Lung (tissue), 12 donors: ENCODE data around the gene UTS2R. TPM values are rescaled to one million over a fixed set of nuclear protein-coding genes. Genes with fewer than 3 reads are reported as not detected.
A peak's percentile ranks its signal among the peaks of the same experiment; 100 is the strongest.

Experiments
- ATAC-seq: fragments of 200-7000 bp; cut with Tn5 transposase; one replicate; pipeline ENCODE4 v1.9.1; 2020; ENCODE audit warnings: moderate number of reproducible peaks; ENCODE audit not compliant: insufficient read depth, low FRiP score
- DNase-seq, 3 donors: peaks; one replicate each; pipeline ENCODE4 v3.0.0-alpha.2; 2013 to 2017
- H3K27ac ChIP-seq, 2 donors: one replicate each; pipeline ENCODE4 v1.5.1; 2013; ENCODE audit warnings: mild to moderate bottlenecking in 2 of 2, moderate library complexity in 2 of 2, control low read depth in 1 of 2, inconsistent platforms in 1 of 2, low read depth in 1 of 2, low read length in 1 of 2
- H3K27me3 ChIP-seq, 3 donors: one replicate each; pipeline ENCODE4 v1.5.1; 2013; ENCODE audit warnings: low read length in 2 of 3; ENCODE audit not compliant: control insufficient read depth in 3 of 3, insufficient read depth in 3 of 3
- H3K36me3 ChIP-seq, 4 donors: one replicate each; pipeline ENCODE4 v1.5.1; 2013; ENCODE audit warnings: low read length in 4 of 4, mild to moderate bottlenecking in 1 of 4, moderate library complexity in 1 of 4; ENCODE audit not compliant: control insufficient read depth in 4 of 4, insufficient read depth in 4 of 4
- H3K4me1 ChIP-seq, 5 donors: one replicate each; pipeline ENCODE4 v1.5.1; 2013; ENCODE audit warnings: low read length in 5 of 5, mild to moderate bottlenecking in 2 of 5, moderate library complexity in 1 of 5; ENCODE audit not compliant: control insufficient read depth in 5 of 5, insufficient read depth in 5 of 5
- H3K4me3 ChIP-seq: one replicate; pipeline ENCODE4 v1.5.1; 2013; ENCODE audit warnings: mild to moderate bottlenecking, control low read depth, moderate library complexity
- H3K9ac ChIP-seq, 2 donors: one replicate each; pipeline ENCODE4 v1.5.1; 2013; ENCODE audit warnings: low read length in 2 of 2, control low read depth in 1 of 2; ENCODE audit not compliant: insufficient read depth in 1 of 2
- H3K9me3 ChIP-seq, 4 donors: one replicate each; pipeline ENCODE4 v1.5.1; 2013; ENCODE audit warnings: low read length in 3 of 4, mild to moderate bottlenecking in 1 of 4, moderate library complexity in 1 of 4; ENCODE audit not compliant: control insufficient read depth in 4 of 4, insufficient read depth in 3 of 4
- CTCF ChIP-seq: IDR thresholded peaks from 2 replicates; pipeline ENCODE4 v1.5.1; 2012; ENCODE audit warnings: mild to moderate bottlenecking; ENCODE audit errors: control extremely low read depth, extremely low read depth
- WGBS, 2 donors: extraction: QIAGEN DNeasy Blood & Tissue Kit; methylation state at CpG; one replicate each; pipeline ENCODE4 v1.1.7; 2013; 5-methylcytosine and 5-hydroxymethylcytosine counted together
- polyA plus RNA-seq, 2 donors: library from polyadenylated mRNA; stranded (reverse); fragments of 200-250 nt; gene quantifications; one replicate each; pipeline ENCODE4 v1.2.1, GENCODE V29; 2013
- total RNA-seq, 2 donors: library from RNA; depleted of rRNA in 1 of 2; stranded (reverse); fragments of >200 nt in 1 of 2; gene quantifications; one replicate each; pipeline ENCODE4 v1.2.1, GENCODE V29; 2014 to 2021
- donor health status: control.
- donor health status: control.
- donor health status: Bipolar disorder and iron deficiency.
- donor health status: healthy.
- donor health status: DM: yes; HTN: yes; CAD: no.

UTS2R gene
- total and polyA plus RNA-seq, 4 donors = 0.17 TPM; not detected in 3

GRCh38 chr17:82407255-82407654 is 35.7 kb downstream of the UTS2R start:
- TF ChIP-seq CTCF = no peak
- Histone ChIP-seq H3K4me1 (no peaks in the 10 kb centered on the region), H3K27ac (peak overlapping the region in 1 of 2 donors; percentile 45), H3K36me3 (peaks cover 0 to 29% (median 0%) of the 10 kb centered on the region in 4 donors), H3K9me3 (no peaks in the 10 kb centered on the region), H3K27me3 (no peaks in the 10 kb centered on the region), H3K4me3 (no peak overlapping the region), H3K9ac (no peak overlapping the region)
- no peak for ATAC-seq
- no peak for DNase-seq
- WGBS, 2 donors = 50 to 73% methylated on average over 13 of the region's 13 CpGs

GRCh38 chr17:82408288-82408937 is 36.8 kb downstream of the UTS2R start:
- no peaks in the 10 kb centered on the region for H3K4me1 ChIP-seq
- H3K27me3 ChIP-seq = no peaks in the 10 kb centered on the region
- H3K9me3 ChIP-seq = no peaks in the 10 kb centered on the region
- H3K36me3 ChIP-seq = peaks cover 0 to 26% (median 0%) of the 10 kb centered on the region in 4 donors
- DNase-seq (no peak), ATAC-seq (no peak)
- no peak overlapping the region for H3K27ac ChIP-seq
- WGBS, 2 donors = 95 to 97% methylated on average over 15 of the region's 15 CpGs
- H3K4me3 ChIP-seq = no peak overlapping the region
- TF ChIP-seq CTCF = no peak
- H3K9ac ChIP-seq = no peak overlapping the region

- TF ChIP-seq CTCF = no peak
- Histone ChIP-seq H3K4me3 (no peak overlapping the region), H3K36me3 (peaks cover 0 to 23% (median 0%) of the 10 kb centered on the region in 4 donors), H3K4me1 (no peaks in the 10 kb centered on the region), H3K9ac (no peak overlapping the region), H3K27me3 (no peaks in the 10 kb centered on the region), H3K27ac (no peak overlapping the region), H3K9me3 (no peaks in the 10 kb centered on the region)
- 95% methylated on average over 21 of the region's 21 CpGs for WGBS, 2 donors
- DNase-seq = no peak
- no peak for ATAC-seq
Measured at GRCh38 chr17:82408938-82409318, 37.4 kb downstream of the UTS2R start.
